G401 (cell line): ENCODE measurements around the gene CLIC3. TPM values are rescaled to one million over a fixed set of nuclear protein-coding genes. Genes with fewer than 3 reads are reported as not detected.
"Not testable (repeated sequence)": the region's sequence is repeated elsewhere in the genome, so short reads cannot be mapped to it uniquely, and the experiment has no call there.

ENCODE experiments used
- DNase-seq: peaks from one replicate; pipeline ENCODE4 v3.0.0-alpha.2; 2015; ENCODE audit warnings: low spot score
- in situ Hi-C: cut with HindIII; loops from 2 replicates; pipeline ENCODE4 v1.10.0; 2016; ENCODE audit warnings: low sequenced_read_pairs, mixed read lengths
- total RNA-seq: library from RNA; depleted of rRNA; stranded (reverse); fragments of >200 nt; shearing (Covaris generic); gene quantifications from 2 replicates; pipeline ENCODE4 v1.2.3, GENCODE V29; 2014

Gene CLIC3
- total RNA-seq, 1 experiment from 2014 or later, result 2.1 TPM

DNA sequence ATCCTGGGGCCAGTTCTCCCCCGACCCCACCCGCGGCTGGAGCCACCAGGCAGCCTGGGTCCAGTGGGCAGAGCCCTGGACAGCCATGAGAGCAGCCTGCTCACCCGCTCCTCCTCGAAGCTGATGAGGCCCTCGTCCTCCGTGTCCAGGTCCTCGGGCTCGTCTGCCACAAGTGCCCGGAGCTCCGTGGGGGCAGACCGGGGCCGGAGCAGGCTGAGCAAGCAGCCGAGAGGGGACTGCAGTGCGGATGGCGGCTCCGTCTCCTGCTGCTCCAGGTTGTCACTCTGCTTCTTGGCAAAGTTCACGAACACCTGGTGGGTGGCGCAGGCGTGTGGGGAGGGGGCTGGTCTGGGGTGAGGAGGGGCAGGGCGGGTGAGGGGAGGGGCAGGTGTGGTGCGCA lies 11.9 kb upstream of the CLIC3 start:
- in situ Hi-C loops, result no loop called here
- no peak for DNase-seq

- in situ Hi-C loops, result no loop called here
- DNase-seq, result no peak
Observed at GRCh38 chr9:137007816-137008270, 11.5 kb upstream of the CLIC3 start.

DNA sequence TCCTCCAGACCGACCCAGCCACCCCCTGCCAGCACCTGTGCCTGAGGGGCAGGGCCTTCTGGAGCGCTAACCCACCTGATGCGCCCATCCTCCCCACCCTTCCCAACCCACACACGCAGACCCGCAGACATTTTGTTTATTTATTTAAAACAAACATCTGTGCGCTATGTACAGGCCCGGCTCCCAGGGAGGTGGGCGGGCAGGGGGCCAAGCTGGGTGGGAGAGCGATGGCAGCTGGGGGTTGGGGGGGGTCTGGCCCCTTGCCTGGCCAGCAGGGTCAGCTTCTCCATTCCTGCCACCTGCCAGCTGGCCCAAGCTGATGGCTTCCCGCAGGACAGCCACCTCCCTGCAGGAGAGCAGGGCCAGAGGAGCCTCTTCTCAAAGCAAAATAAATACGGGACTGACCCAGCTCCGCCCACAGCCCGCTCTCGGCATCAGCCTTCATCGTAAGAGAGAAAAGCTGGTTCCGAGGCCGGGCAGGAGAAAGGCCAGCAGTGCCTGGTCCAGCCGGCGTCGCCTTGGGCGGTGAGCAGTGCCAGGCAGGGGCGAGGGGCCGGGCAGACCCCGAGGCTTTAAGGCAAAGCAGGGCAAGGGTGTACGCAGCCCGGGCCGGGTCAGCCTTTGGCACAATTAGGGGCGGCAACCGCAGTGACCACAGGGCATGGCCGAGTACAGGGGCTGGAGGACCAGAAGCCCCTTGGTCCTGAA lies 10.9 kb upstream of the CLIC3 start:
- in situ Hi-C loops, result no loop called here

DNA sequence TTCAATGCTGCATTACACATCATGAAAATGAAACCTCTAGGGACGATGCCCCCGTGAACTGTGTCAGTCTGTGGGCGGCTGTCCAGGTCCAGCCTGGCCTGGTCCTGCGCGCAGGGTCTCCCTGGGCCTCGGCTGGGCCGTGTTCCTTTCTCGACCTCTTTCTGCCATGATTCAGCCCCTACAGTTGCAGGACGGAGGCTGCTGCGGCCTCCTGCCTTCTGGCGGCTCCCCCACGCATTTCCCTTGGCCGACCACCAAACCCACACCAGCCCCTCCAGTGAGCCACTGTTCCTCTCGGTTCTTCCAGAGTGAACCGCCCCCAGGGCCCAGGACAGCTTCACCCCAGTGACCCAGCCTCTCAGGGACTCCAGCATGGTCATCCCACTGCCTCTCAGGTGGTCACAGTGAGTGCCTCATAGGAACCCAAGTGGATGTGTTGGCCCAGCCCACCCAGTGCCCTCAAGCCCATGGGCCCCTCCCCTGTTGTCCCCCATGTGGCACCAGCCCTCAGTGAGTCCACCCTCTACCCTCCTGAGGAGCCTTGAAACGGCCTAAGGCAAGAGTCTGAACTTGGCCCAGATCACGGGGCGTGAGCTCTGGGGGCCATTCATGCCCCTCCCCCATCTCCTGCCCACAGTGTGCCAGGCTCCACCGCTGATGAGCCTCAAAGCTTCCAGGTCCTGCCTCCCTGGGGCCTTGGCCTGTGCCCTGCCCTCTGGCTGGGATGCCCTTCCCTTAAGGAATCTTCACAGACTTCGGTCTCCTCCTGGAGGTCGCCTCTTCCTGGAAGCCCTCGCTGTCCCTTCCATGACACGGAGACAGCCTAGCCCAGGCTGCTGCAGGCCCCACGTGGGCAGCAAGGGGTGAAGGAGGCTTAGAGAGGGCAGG lies 10.0 kb upstream of the CLIC3 start:
- no peak for DNase-seq
- in situ Hi-C loops, result no loop called here

More for the DNA sequence above, 10.9 kb upstream of the CLIC3 start:
- no peak for DNase-seq

GRCh38 chr9:137004285-137004684 lies 7.9 kb upstream of the CLIC3 start:
- DNase-seq, in situ Hi-C loops: not testable (repeated sequence)

DNA sequence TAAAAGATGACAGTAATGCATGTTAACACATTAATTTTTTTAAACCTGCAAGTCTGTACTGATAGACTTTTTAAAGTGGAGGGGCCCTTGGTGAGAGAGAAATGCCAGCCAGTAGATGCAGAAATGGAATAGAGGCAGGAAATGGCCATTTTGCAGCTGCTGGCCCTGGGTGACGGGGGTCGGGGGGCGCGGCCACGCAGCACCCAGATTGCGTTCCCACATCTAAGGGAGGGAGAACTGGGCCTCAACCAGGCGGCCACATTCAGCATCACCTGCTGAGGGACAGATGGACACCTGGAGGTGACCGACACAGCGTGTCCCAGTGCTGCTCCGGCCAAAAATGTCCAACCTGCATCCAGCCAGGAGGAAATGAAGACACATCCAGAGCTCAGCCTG lies 6.3 kb upstream of the CLIC3 start:
- DNase-seq, result peak; percentile 46
- in situ Hi-C loops, result no loop called here

- in situ Hi-C loops, result no loop called here
- DNase-seq, result no peak
Observed at GRCh38 chr9:137001857-137002645, 5.7 kb upstream of the CLIC3 start.

DNA sequence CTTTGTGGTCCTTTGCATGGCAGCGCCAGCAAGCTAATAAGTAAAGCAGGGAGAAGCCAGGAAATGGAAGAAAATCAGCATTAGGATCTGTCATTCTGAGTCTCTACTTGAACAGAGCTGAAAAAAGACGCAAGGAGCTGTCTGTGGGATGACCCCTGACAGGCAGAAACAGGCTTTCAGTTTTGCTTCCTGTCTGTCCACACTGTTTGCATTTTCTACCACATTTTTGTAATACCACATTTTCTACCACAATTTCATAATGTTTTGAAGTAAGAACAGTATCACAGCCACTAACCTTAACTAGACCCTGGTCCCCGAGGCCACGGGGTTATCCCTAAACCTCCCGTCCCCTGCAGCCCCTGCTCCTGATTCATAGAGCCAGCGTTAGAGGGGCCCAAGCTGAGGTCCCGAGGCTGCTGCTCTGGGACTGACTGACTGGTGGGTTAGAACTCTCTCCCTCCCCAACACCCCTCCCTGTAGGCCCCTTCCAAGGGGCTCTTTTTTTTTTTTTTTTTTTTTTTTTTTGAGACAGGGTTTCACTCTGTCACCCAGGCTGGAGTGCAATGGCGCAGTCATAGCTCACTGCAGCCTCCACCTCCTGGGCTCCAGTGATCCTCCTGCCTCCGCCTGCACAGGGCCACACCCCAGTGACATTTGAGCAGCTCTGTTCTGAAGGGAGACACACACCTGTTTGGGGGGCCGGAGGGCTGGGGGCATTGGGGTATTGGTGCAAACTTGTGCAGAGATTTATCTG lies 4.0 kb upstream of the CLIC3 start:
- in situ Hi-C loops, result no loop called here
- no peak for DNase-seq

DNA sequence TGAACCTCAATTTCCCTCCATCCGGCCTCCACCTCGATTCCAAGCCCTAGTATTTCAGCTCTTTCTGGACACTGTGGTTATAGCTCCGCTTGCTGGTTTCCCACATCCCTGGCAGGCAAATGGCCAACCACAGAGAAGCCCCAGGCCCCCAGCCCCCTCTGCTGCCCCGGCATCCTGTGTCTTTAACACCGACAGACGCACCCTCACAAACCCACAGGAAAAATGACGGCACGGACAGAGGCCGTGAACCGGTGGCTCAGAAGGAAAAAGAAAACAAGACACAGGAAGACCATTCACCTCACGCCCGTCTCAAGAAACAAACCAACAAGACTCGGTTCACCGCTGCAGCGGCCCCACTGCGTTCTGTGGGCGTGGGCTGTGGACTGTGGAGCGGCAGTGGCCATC lies 1.5 kb upstream of the CLIC3 start:
- DNase-seq, result no peak
- in situ Hi-C loops, result no loop called here

GRCh38 chr9:136997371-136997770 lies 1.0 kb upstream of the CLIC3 start:
- in situ Hi-C loops, result no loop called here

DNA sequence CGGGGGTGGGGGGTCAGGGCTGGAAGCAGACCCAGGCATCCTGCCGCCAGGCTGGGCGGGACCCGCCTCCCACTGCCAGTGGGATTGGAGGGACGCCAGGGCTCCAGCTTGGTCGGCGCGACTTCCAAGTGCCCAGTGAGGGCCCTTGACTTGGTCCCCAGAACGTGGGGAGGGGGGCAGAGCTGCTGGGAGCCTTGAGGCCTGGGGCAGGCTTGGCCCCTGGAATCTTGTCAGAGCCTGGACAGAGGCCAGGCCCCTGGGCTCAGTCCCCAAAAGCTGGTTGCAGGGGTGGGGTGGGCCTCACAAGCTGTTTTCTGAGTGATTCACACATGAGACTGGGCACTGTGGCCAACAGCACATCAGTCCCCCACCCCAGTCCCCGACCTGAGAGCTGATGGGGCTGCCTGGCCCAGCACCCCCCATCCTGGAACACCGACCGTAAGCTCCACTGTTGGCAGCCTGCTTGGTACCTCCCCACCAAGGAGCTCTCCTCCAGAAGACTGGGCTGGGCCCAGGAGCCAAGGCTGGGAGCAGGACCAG lies 526 bp downstream of the CLIC3 start:
- in situ Hi-C loops, result no loop called here
- peak; percentile 32 for DNase-seq

More at GRCh38 chr9:136997371-136997770, 1.0 kb upstream of the CLIC3 start:
- DNase-seq, result no peak

GRCh38 chr9:136995362-136995761 lies 1.0 kb downstream of the CLIC3 start:
- DNase-seq, result no peak
- in situ Hi-C loops, result no loop called here

DNA sequence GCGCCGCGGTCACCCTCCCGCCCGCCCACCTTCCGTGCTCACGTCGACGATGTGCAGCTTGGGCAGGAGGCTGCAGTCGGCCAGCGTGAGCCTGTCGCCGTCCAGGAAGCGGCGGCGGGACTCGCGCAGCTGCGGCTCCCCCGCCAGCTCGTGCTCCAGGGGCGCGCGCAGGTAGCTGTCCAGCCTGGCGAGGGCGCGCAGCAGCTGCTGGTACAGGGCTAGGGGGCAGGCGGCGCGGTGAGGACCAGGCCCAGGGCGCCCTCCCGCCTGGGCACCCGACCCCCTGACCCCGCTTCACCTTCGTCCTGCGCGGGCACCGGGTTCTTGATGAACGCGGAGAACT lies 1.5 kb downstream of the CLIC3 start:
- DNase-seq, result no peak
- in situ Hi-C loops, result no loop called here

DNA sequence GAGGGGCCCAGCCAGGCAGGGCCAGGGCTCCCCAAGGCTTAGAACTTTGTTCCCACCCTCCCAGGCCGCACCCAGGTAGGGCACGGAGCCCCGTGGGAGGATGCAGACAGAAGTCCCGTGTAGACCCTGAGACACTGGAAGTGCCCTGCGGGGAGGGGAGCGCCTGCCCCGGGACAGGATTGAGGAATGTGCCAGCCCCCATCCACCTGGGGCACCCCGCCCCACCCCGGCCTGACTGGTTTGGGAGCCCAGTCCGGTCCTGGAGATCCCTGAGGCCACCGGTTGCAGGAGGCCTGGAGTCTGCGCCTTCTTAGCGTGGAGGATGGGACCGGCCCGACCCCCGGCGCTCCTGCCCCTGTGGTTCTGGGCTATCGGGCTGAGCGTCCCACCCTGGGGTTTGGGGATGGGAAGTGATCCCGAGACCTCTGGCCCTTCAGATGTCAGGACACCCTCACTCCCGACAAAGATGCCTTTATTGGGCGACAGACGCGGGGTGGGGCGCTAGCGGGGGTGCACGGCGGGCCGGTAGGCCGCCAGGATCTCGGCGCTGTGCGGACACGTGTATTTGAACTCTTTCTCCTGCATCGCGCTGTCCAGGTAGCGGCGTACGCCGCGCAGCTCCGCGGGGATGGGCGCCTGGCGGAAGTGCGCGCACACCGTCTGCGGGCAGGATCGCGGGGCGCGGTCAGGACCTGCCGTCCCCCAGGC lies 2.0 kb downstream of the CLIC3 start:
- in situ Hi-C loops, result no loop called here
- DNase-seq, result no peak

- in situ Hi-C loops, result no loop called here
- DNase-seq, result no peak
Observed at GRCh38 chr9:136992819-136993369, 3.5 kb downstream of the CLIC3 start.

GRCh38 chr9:136991993-136992818 lies 4.2 kb downstream of the CLIC3 start, which contains the start of gene PAXX:
TSS of gene PAXX (plus strand) at chr9:136992422. CDS start at chr9:136992444, 22 bp downstream.
- in situ Hi-C loops, result no loop called here
- peak; percentile 91 for DNase-seq
